PC-3 (cell line): ENCODE results near the gene SLC19A1. TPM values are rescaled to one million over a fixed set of nuclear protein-coding genes. Genes with fewer than 3 reads are reported as not detected.
"Not testable (repeated sequence)": the region's sequence is repeated elsewhere in the genome, so short reads cannot be mapped to it uniquely, and the experiment has no call there.

Experiments
- ATAC-seq: fragments of 200-7000 bp; cut with Tn5 transposase; 2 replicates; pipeline ENCODE4 v1.9.1; 2020; ENCODE audit warnings: mild to moderate bottlenecking, moderate library complexity
- BruUV-seq: library from RNA; stranded (reverse); fragments of 400-500 nt; replicated peaks from 2 replicates; lab custom pipeline; 2021; lab: Mats Ljungman, UMichigan
- CTCF ChIA-PET: fragments of 300-600 bp; sonication (Branson Sonifier 250); formaldehyde crosslinking; loops from one replicate; lab custom pipeline; 2022; ENCODE audit warnings: antibody characterized with exemption; lab: Charles Lee
- POLR2A ChIA-PET: fragments of 300-600 bp; sonication (Branson Sonifier 250); formaldehyde crosslinking; loops from one replicate; lab custom pipeline; 2022; ENCODE audit warnings: antibody characterized with exemption; ENCODE audit not compliant: unreplicated experiment; lab: Charles Lee
- DNase-seq: peaks from one replicate; pipeline ENCODE4 v3.0.0-alpha.2; 2015
- H2AFZ ChIP-seq: fragments of 300-600 bp; sonication (generic); 2 replicates; pipeline ENCODE4 v1.6.0; 2016; ENCODE audit warnings: antibody characterized with exemption, low read length
- H3F3A ChIP-seq: fragments of 300-600 bp; sonication (generic); one replicate; pipeline ENCODE4 v1.6.0; 2017; ENCODE audit warnings: antibody characterized with exemption, low read length, control low read depth, mild to moderate bottlenecking; ENCODE audit not compliant: unreplicated experiment
- H3K27ac ChIP-seq: fragments of 300-600 bp; sonication (generic); 2 replicates; pipeline ENCODE4 v1.5.1; 2016; ENCODE audit warnings: mild to moderate bottlenecking, low read length
- H3K27me3 ChIP-seq: fragments of 300-600 bp; sonication (generic); 2 replicates; pipeline ENCODE4 v1.6.1; 2016; ENCODE audit warnings: low read length, mixed read lengths
- H3K36me3 ChIP-seq: fragments of 300-600 bp; sonication (generic); 2 replicates; pipeline ENCODE4 v1.6.1; 2016; ENCODE audit warnings: low read depth, mixed run types, low read length, mixed read lengths
- H3K4me1 ChIP-seq: fragments of 300-600 bp; sonication (generic); 2 replicates; pipeline ENCODE4 v1.5.1; 2016; ENCODE audit warnings: low read length; ENCODE audit not compliant: insufficient read depth
- H3K4me2 ChIP-seq: fragments of 300-600 bp; sonication (generic); 2 replicates; pipeline ENCODE4 v1.6.0; 2016; ENCODE audit warnings: low read length
- H3K4me3 ChIP-seq: fragments of 300-600 bp; sonication (generic); 2 replicates; pipeline ENCODE4 v1.5.1; 2016; ENCODE audit warnings: mild to moderate bottlenecking, low read length, mixed read lengths
- H3K79me2 ChIP-seq: fragments of 300-600 bp; sonication (generic); 2 replicates; pipeline ENCODE4 v1.6.1; 2017; ENCODE audit warnings: low read length, mixed read lengths
- H3K9ac ChIP-seq: fragments of 300-600 bp; sonication (generic); 2 replicates; pipeline ENCODE4 v1.6.0; 2016; ENCODE audit warnings: mild to moderate bottlenecking, low read length
- H3K9me2 ChIP-seq: fragments of 300-600 bp; sonication (generic); replicated peaks from 2 replicates; pipeline ENCODE4 v1.6.1; 2016; ENCODE audit warnings: mixed run types, low read length, mixed read lengths
- H3K9me3 ChIP-seq: fragments of 300-600 bp; sonication (generic); 2 replicates; pipeline ENCODE4 v1.6.1; 2016; ENCODE audit warnings: low read length, mixed read lengths
- H4K20me1 ChIP-seq: fragments of 300-600 bp; sonication (generic); 2 replicates; pipeline ENCODE4 v1.6.1; 2016; ENCODE audit warnings: low read length, mixed read lengths
- CTCF ChIP-seq: fragments of 300-600 bp; sonication (generic); conservative IDR thresholded peaks from 2 replicates; pipeline ENCODE4 v1.5.1; 2017; ENCODE audit warnings: antibody characterized with exemption, low read depth, mild to moderate bottlenecking, low read length
- EZH2 ChIP-seq: fragments of 300-600 bp; sonication (generic); IDR thresholded peaks from one replicate; pipeline ENCODE4 v1.6.1; 2017; ENCODE audit warnings: antibody characterized with exemption, mild to moderate bottlenecking, low read length; ENCODE audit not compliant: unreplicated experiment
- EZH2phosphoT487 ChIP-seq: fragments of 300-600 bp; sonication (generic); IDR thresholded peaks from 2 replicates; pipeline ENCODE4 v1.6.1; 2018; ENCODE audit warnings: mild to moderate bottlenecking, antibody characterized with exemption, low read length, borderline replicate concordance
- intact Hi-C: fragments of 100-400 bp; cut with micrococcal nuclease; formaldehyde crosslinking; loops from 2 replicates; pipeline ENCODE4 v1.9.0; 2023
- total RNA-seq: library from RNA; depleted of rRNA; stranded (reverse); fragments of >200 nt; gene quantifications from 2 replicates; pipeline ENCODE4 v1.2.3, GENCODE V29; 2014

Gene SLC19A1
- total RNA-seq, 1 experiment from 2014 or later = 54.2 TPM

GRCh38 chr21:45502600-45502999 lies 39.6 kb downstream of the SLC19A1 start:
- intact Hi-C loops = no loop called here
- 0 out of 2 replicates have a peak, but pooled peaks cover under 1% of the 10 kb centered on the region for H3K36me3 ChIP-seq
- DNase-seq = no peak
- H3K27ac ChIP-seq = no peak overlapping the region
- H3F3A ChIP-seq = no peaks in the 10 kb centered on the region
- H3K4me1 ChIP-seq = no peaks in the 10 kb centered on the region
- H3K27me3 ChIP-seq = no peaks in the 10 kb centered on the region
- no peak for ATAC-seq
- POLR2A ChIA-PET = no interaction called here
- H3K4me2 ChIP-seq = no peak overlapping the region
- CTCF ChIA-PET = no interaction called here
- no peaks in the 10 kb centered on the region for H3K79me2 ChIP-seq
- TF ChIP-seq EZH2phosphoT487 (no peak), CTCF (no peak), EZH2 (no peak)
- H2AFZ ChIP-seq = no peak overlapping the region
- no peak overlapping the region for H3K4me3 ChIP-seq
- no TSS peak for BruUV-seq
- no peaks in the 10 kb centered on the region for H4K20me1 ChIP-seq
- no peaks in the 10 kb centered on the region for H3K9me2 ChIP-seq
- no peaks in the 10 kb centered on the region for H3K9me3 ChIP-seq
- no peak overlapping the region for H3K9ac ChIP-seq

- TF ChIP-seq EZH2 = no peak
- TF ChIP-seq CTCF = no peak
- TF ChIP-seq EZH2phosphoT487 = no peak
- Histone ChIP-seq H3K27me3 (no peaks in the 10 kb centered on the region), H3F3A (no peaks in the 10 kb centered on the region), H3K9me3 (no peaks in the 10 kb centered on the region), H3K9ac (no peak overlapping the region), H3K4me3 (no peak overlapping the region), H3K9me2 (no peaks in the 10 kb centered on the region), H3K4me1 (no peaks in the 10 kb centered on the region), H2AFZ (no peak overlapping the region), H3K79me2 (no peaks in the 10 kb centered on the region), H3K4me2 (no peak overlapping the region), H3K27ac (no peak overlapping the region), H4K20me1 (no peaks in the 10 kb centered on the region), H3K36me3 (0 out of 2 replicates have a peak, but pooled peaks cover 2% of the 10 kb centered on the region)
- DNase-seq = no peak
- CTCF ChIA-PET = no interaction called here
- no peak for ATAC-seq
- intact Hi-C loops = no loop called here
- POLR2A ChIA-PET = no interaction called here
- no TSS peak for BruUV-seq
Measured at GRCh38 chr21:45502006-45502345, 40.3 kb downstream of the SLC19A1 start.

GRCh38 chr21:45501081-45502005 lies 40.9 kb downstream of the SLC19A1 start:
- ATAC-seq, H3K27me3 ChIP-seq, H3K79me2 ChIP-seq, H3K4me3 ChIP-seq, H2AFZ ChIP-seq, H3K9me2 ChIP-seq, H3K4me2 ChIP-seq, POLR2A ChIA-PET, intact Hi-C loops, H3K4me1 ChIP-seq, H3F3A ChIP-seq, BruUV-seq, H3K36me3 ChIP-seq, CTCF ChIA-PET, H3K27ac ChIP-seq, H4K20me1 ChIP-seq, DNase-seq, H3K9me3 ChIP-seq, H3K9ac ChIP-seq: not testable (repeated sequence)
